ENCODE measurements around the gene TIAM1. TPM values are rescaled to one million over a fixed set of nuclear protein-coding genes. Genes with fewer than 3 reads are reported as not detected.

The TIAM1 gene
- total RNA-seq, 2 experiments from 2014 or later: 34.9 to 38.5 TPM

DNA sequence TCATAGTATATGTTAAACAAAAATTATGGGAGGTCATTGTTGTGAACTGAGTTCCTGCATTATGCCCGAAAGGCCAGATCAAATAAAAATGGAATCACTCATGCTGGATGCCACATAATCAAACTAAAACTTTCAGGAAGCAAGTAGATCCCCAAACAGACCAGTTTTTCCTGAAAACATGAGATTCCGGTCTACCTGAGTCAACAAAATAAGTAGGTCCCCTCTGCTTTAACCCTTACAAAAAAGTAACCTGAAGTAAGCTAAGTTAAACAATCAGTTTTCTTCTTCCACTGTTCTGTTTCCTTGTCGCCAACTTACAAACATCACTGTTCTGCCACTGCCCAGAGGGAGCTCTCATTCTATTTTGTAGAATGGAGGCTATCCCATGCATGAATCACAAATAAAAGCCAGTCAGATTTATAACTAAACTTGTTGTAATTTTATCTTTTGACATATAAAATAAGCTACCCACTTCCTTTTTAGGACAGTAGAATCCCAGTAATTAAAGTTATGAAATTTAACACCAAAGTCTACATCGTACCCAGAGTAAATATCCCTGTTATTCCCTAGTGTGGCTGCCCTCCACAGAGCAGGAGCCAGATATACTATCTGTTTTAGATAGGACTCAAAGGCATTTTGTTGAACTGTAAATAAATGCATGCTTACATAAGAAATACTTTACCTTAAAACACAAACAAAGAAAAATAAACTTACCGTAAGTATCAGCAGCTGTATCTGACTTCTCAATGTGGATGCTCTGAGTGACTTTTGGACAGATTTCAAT is 149.4 kb downstream of the TIAM1 start:
- peaks cover 54% of the 10 kb centered on the region for H3K4me1 Mint-ChIP-seq (ENCODE audit: low read depth)
- no peaks in the 10 kb centered on the region for H3K9me3 Mint-ChIP-seq
- DNase-seq (no peak), ATAC-seq (no peak)
- H3K27me3 Mint-ChIP-seq: no peaks in the 10 kb centered on the region
- H3K27ac Mint-ChIP-seq: peak overlapping the region; percentile 84
- TF ChIP-seq, protein P1, sequence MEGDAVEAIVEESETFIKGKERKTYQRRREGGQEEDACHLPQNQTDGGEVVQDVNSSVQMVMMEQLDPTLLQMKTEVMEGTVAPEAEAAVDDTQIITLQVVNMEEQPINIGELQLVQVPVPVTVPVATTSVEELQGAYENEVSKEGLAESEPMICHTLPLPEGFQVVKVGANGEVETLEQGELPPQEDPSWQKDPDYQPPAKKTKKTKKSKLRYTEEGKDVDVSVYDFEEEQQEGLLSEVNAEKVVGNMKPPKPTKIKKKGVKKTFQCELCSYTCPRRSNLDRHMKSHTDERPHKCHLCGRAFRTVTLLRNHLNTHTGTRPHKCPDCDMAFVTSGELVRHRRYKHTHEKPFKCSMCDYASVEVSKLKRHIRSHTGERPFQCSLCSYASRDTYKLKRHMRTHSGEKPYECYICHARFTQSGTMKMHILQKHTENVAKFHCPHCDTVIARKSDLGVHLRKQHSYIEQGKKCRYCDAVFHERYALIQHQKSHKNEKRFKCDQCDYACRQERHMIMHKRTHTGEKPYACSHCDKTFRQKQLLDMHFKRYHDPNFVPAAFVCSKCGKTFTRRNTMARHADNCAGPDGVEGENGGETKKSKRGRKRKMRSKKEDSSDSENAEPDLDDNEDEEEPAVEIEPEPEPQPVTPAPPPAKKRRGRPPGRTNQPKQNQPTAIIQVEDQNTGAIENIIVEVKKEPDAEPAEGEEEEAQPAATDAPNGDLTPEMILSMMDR (IDR thresholded peaks at IDR 0.05): no peak
- no peak overlapping the region for H3K4me3 Mint-ChIP-seq
- intact Hi-C loops (cut with micrococcal nuclease): loop anchor here (5.0 kb wide), 1 partner anchor 158 kb away; no protein-coding TSS in a partner anchor
- POLR2A ChIA-PET: interaction anchor here (0.9 to 5.8 kb wide), 2 partner anchors 8 to 13 kb away, joined by 3 to 27 read pairs; no protein-coding TSS in a partner anchor
- CTCF ChIA-PET: interaction anchor here (0.9 to 8.4 kb wide), 12 partner anchors 10 to 410 kb away, joined by 3 to 74 read pairs (median 4); no protein-coding TSS in a partner anchor
- peaks cover 13% of the 10 kb centered on the region for H3K36me3 Mint-ChIP-seq (ENCODE audit: low read depth)

DNA sequence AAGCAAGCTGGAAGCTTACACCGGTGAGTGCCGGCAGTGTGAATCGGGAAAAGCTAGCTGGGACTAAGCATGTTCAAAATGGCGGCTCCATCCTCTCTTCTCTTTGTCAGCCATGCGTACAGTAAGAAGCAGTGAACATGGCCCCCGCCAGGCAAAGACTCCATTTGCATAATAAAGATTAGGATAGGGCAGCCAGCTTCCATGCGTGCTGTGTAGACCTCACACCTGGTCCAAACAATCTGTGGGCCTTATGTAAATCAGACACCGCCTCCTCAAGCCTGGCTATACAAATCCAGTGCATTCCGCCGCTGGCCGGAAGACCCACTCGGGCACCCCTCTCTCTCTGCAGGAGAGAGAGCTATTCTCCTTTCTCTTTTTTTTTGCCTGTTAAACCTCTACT is 150.3 kb downstream of the TIAM1 start:
- no peak for DNase-seq
- ChIA-PET CTCF (interaction anchor here (2.2 to 8.4 kb wide), 3 partner anchors 9 to 388 kb away, joined by 6 to 74 read pairs (median 20); no protein-coding TSS in a partner anchor), POLR2A (interaction anchor here (5.8 kb wide), 1 partner anchor 12 kb away, joined by 27 read pairs; no protein-coding TSS in a partner anchor)
- ATAC-seq: no peak
- TF ChIP-seq, protein P1 (IDR thresholded peaks at IDR 0.05): no peak
- intact Hi-C loops (cut with micrococcal nuclease): no loop called here
- Mint-ChIP-seq H3K27ac (no peak overlapping the region), H3K27me3 (no peaks in the 10 kb centered on the region), H3K36me3 (ENCODE audit: low read depth) (peaks cover 13% of the 10 kb centered on the region), H3K4me1 (ENCODE audit: low read depth) (peaks cover 52% of the 10 kb centered on the region), H3K9me3 (no peaks in the 10 kb centered on the region), H3K4me3 (no peak overlapping the region)

DNA sequence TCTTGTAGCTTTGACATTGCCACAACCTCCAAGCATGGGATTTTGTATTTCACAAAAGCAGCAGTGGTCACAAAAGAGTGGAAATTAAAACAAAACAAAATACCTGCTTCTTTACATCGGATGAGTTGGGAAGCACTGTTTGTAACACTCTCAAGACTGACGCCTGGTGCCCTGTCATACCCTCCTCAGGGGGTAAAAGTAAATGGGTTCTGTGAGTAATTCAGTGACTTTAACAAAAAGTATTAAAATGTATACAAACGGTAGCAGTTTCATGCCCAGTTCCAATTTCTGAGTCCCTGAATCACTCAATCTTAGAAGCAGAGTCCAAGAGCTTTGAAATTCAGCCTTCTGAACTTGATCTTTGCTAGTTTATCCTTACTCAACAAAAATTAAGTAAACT is 152.5 kb downstream of the TIAM1 start:
- ChIA-PET POLR2A (interaction anchor here (0.7 to 3.0 kb wide), 3 partner anchors 10 to 1544 kb away, joined by 3 to 14 read pairs (median 3); no protein-coding TSS in a partner anchor), CTCF (interaction anchor here (1.0 to 2.4 kb wide), 3 partner anchors 10 to 389 kb away, joined by 3 to 13 read pairs (median 4); no protein-coding TSS in a partner anchor)
- Mint-ChIP-seq H3K27ac (no peak overlapping the region), H3K4me3 (no peak overlapping the region), H3K36me3 (ENCODE audit: low read depth) (peaks cover 22% of the 10 kb centered on the region), H3K27me3 (no peaks in the 10 kb centered on the region), H3K4me1 (ENCODE audit: low read depth) (peaks cover 56% of the 10 kb centered on the region), H3K9me3 (no peaks in the 10 kb centered on the region)
- no peak for DNase-seq
- intact Hi-C loops (cut with micrococcal nuclease): no loop called here
- TF ChIP-seq, protein P1 (IDR thresholded peaks at IDR 0.05): no peak
- ATAC-seq: no peak

DNA sequence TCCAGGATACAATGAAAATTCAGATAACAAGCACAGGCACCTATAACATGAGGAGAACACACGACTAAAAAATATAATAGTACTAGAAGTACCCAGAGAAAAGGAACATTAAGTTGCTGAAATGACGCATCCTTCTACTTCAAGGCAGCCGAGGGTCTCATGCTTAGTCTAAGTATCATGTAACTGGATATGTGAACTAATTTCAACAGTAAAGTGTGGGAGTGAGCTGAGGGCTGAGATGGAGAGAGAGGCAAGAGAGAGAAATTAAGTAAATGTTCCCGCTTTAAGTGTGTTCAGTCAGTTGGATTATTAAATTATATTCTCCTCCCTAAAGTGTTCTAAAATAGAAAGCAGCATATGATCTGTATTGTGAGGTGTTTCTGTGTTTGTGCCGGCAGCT is 153.5 kb downstream of the TIAM1 start:
- intact Hi-C loops (cut with micrococcal nuclease): no loop called here
- ATAC-seq (no peak), DNase-seq (no peak)
- Mint-ChIP-seq H3K36me3 (ENCODE audit: low read depth) (peaks cover 29% of the 10 kb centered on the region), H3K4me1 (ENCODE audit: low read depth) (peaks cover 56% of the 10 kb centered on the region), H3K9me3 (no peaks in the 10 kb centered on the region), H3K27ac (peak overlapping the region; percentile 32), H3K27me3 (no peaks in the 10 kb centered on the region), H3K4me3 (no peak overlapping the region)
- TF ChIP-seq, protein P1 (IDR thresholded peaks at IDR 0.05): no peak
- POLR2A ChIA-PET: interaction anchor here (3.0 kb wide), 1 partner anchor 9 kb away, joined by 14 read pairs; no protein-coding TSS in a partner anchor
- CTCF ChIA-PET: interaction anchor here (0.5 to 2.4 kb wide), 5 partner anchors 9 to 384 kb away, joined by 3 to 13 read pairs (median 4); no protein-coding TSS in a partner anchor

GRCh38 chr21:31187499-31187898 is 156.6 kb downstream of the TIAM1 start:
- POLR2A ChIA-PET: no interaction called here

More at GRCh38 chr21:31187499-31187898, 156.6 kb downstream of the TIAM1 start:
- DNase-seq: no peak
- intact Hi-C loops (cut with micrococcal nuclease): no loop called here
- no peak for ATAC-seq
- no peaks in the 10 kb centered on the region for H3K9me3 Mint-ChIP-seq
- H3K27me3 Mint-ChIP-seq: no peaks in the 10 kb centered on the region
- peaks cover 38% of the 10 kb centered on the region for H3K36me3 Mint-ChIP-seq (ENCODE audit: low read depth)
- peak overlapping the region; percentile 92 for H3K27ac Mint-ChIP-seq
- CTCF ChIA-PET: no interaction called here
- H3K4me3 Mint-ChIP-seq: peak overlapping the region; percentile 52
- H3K4me1 Mint-ChIP-seq (ENCODE audit: low read depth): peaks cover 63% of the 10 kb centered on the region
- TF ChIP-seq, protein P1 (IDR thresholded peaks at IDR 0.05): no peak
